ENCODE results near the gene ARX. TPM values are rescaled to one million over a fixed set of nuclear protein-coding genes. Genes with fewer than 3 reads are reported as not detected.
A peak's percentile ranks its signal among the peaks of the same experiment; 100 is the strongest.

Gene ARX
- total RNA-seq: not detected
- long read RNA-seq: 0 reads

DNA sequence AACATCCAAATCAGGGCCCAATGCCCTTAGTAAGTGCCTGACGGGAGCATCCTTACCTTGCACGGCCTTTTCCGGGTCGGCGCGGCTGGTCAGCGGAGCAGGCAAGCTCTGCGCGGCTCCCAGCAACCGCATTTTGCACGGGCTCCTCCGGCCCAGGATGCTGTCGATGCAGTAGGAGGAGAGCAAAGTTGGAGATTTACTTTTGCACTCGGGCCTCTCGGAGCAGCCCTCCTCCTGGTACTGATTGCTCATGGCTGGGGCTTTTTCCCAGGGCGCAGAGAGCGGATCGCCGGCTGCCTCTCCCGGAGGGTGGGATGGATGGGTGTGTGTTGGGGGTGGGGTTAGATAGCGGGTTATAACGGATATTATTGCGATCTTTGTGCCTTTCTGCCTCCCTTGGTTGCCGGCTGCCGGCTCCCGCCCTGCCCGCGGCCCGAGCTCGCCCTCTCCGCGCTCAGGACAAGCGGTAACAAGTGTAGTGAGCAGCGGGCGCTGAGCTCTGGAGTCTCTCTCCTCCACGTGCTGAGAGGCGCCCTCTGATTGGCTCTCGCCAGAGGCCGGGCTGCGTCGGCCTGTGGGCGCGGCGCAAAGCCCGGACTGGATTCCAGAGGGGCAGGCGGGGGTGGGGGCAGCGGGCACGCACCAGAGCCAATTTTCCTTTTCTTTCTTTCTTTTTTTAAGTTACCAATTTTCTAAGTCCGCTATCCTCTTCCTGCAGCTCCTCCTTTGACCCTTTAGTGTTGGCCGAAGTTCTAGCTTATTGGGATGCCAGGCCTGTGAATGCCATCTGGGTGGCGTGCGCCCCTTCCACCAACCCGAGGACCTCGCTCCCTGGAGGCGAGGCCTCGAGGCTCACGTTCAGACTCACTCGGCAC lies at the start of gene ARX:
Gene ARX, minus strand, starts transcription at position 480 of the 875 bp plus-strand sequence. Its CDS starts 228 bp downstream, at position 252.
- intact Hi-C loops (cut with DNase I): no loop called here
- DNase-seq (peak; percentile 52), ATAC-seq (peak; percentile 86 to 90)

DNA sequence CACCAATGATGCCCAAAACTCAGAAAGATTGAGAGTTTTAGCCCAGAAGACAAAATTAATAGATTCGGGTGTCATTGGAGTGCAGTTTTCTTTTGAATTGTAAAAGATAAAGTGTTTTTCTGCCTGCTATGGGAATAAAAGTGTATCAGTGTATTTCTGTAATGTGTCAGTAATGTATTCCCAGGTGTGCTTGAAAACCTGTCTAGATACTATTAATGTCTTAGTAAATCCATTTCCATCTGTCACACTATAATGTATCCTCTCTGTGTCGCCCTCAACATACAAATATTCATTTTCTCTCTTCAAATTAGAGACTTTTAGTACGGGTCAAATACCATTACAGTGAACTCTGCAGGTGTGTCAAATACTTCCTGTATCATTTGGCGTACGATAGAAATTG lies 43.5 kb upstream of the ARX start:
- ATAC-seq (no peak), DNase-seq (no peak)
- intact Hi-C loops (cut with DNase I): no loop called here

DNA sequence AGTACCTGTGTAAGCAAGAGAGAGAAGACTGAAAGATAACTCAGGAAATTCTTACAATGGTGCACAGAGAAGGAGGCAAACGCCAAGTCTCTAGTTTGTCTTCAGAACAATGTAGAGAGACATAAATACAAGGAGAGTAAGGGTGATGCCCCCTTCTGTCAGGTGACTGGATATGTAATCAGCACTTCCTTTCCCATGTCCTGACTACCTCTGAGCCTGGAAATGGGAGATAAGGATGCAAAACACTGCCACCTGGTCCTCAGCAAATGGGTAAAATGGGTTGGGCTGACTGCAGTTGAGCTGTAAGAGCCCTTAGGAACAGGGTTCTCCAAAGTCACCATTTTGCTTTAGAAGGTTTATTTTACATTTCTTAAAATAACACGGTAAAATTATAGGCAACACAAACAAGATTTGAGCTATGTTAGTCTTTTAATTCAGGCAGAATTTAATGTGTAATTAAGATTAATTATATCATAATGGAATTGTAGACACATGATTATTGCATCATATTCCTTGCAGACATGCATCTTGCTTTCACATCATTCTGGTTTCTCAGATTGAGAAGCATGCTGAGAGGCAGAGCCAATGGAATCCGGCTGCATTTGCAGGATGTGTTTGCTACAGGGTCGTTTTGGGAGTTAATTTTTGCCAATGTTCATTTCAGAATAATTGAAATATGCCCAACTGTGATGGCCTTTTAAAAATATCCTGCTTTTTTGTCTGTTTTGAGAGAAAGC lies 37.2 kb upstream of the ARX start:
- no peak for ATAC-seq
- DNase-seq: no peak
- intact Hi-C loops (cut with DNase I): no loop called here

DNA sequence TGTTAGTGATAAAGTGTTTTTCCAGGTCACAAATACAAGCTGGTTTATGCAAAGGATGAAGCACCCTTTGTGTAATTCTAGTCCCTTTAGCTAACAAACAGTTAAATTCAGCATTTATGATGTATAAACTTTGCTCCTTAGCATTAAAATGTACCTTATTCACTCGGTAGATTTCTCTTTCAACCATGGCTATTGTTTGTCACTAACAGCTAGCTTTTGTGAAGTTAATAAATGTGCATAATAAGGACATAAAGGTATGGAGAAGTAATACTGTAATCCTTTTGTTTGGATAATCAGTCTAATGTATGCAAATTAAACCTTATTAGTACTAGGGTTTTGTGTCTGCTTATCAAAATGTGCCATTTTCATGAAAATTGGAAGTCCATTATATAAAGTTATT lies 34.2 kb upstream of the ARX start:
- intact Hi-C loops (cut with DNase I): no loop called here
- DNase-seq (no peak), ATAC-seq (no peak)

DNA sequence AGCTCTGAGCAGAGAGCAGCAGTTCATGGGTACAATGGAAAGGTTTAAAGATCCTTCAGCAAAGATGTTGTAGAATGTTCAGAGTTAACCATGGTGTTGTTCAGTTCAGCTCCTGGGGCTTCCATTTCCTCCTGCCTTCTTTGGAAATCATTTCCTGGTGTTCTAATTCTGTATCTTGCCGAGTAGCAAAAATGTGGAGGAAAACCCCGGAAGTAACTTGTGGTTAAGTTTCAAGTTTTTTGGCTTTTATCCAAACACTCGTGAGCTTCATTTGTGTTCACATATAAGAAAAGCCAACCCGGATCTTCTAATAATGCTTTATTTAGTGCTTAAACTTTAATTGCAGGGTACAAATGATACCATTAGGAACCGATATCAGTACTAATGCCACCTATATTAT lies 33.6 kb upstream of the ARX start:
- intact Hi-C loops (cut with DNase I): no loop called here
- DNase-seq (no peak), ATAC-seq (no peak)

DNA sequence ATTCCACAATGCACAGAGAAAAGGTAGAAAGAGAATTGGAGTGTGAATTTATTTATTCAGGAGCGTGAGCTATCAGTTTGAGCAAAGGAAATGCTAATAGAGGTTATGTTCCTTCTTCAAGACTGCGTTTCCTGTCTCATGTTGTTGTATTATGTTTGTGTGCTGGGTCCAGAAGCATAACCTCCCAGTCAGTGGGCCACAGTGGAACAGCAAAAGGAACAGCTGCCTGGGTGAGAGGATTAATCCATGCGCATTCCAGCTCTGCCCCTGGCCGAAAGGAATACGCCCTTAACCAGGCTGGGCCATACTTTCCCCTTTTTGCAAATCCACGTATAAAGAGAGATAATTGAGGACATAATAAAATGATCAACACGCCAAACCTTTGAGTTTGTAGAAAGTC lies 32.4 kb upstream of the ARX start:
- intact Hi-C loops (cut with DNase I): no loop called here
- DNase-seq (no peak), ATAC-seq (no peak)

DNA sequence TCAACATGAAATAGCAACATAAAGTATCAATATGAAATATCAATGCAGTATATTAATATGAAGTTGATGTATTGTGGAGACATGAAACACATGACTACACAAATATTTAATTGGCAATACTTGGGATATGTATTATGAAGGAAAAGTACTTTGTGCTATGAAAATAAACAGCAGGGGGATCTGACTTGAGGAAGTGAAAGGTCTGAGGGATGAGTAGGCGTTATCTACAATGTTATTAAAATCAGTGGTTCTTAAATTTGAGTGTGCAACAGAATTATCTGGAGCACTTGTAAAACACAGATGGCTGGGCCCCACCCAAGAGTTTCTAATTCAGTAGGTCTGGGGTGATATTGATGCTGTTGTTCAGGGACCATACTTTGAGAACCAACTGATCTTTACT lies 27.4 kb upstream of the ARX start:
- DNase-seq: no peak
- ATAC-seq: no peak
- intact Hi-C loops (cut with DNase I): no loop called here

DNA sequence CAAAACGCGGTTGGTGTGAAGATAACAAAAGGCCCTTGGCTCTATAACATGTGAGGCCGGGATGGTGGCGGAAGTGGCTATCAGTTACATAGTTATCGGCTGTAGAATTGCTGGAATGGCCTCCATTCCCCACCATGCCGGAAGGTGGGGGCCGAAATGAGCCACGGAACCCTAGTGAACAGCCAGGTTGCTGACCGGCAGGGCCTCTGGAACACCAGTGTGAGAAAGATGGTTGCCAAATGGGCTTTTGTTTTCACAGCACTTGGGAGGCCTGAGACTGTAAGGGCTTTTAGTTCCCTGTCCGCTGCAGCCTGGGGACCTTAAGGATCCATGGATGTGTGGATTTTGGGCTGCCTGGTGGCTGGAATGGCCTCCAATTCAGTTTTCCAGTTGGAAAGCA lies 23.3 kb upstream of the ARX start:
- intact Hi-C loops (cut with DNase I): no loop called here
- ATAC-seq: no peak

DNA sequence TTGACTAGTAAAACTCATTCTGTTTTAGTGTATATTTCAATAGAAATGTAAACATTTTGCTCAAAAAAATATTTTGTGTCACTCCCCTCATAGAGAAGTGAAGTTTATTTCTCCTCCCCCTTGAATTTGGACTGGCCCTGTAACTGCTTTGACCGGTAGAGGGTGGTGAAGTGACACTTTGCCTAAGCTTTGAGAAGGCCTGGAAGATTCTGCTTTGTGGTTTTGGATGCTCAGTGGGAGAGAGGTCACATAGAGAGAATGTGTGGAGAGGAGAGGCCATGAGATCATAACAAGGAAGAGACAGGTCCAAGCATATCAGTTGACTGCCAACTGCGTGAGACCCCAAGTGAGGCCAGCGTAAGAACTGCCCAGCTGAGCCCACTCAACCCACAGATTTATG lies 19.1 kb upstream of the ARX start:
- intact Hi-C loops (cut with DNase I): no loop called here
- DNase-seq: no peak
- ATAC-seq: no peak

More for the DNA sequence above, 23.3 kb upstream of the ARX start:
- DNase-seq: no peak

DNA sequence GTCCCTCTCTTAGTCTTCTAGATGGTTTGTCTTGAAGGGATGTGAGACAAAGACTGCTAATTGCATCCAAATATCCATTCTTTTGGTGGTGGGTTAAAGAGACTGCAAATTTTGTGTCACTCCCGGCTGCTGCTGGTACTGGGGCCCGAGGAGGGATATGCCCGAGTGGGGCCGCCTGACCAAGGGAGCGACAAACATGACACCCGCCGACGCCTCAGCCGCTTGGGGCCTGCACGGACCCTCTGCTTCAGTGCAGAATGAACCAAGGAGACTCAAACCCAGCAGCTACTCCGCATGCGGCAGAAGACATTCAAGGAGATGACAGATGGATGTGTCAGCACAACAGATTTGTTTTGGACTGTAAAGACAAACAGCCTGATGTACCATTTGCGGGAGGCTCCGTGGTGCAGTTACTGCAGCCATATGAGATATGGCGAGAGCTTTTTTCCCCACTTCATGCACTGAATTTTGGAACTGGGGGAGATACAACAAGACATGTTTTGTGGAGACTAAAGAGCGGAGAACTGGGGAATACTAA lies 13.6 kb upstream of the ARX start:
- ATAC-seq (no peak), DNase-seq (no peak)
- intact Hi-C loops (cut with DNase I): no loop called here

DNA sequence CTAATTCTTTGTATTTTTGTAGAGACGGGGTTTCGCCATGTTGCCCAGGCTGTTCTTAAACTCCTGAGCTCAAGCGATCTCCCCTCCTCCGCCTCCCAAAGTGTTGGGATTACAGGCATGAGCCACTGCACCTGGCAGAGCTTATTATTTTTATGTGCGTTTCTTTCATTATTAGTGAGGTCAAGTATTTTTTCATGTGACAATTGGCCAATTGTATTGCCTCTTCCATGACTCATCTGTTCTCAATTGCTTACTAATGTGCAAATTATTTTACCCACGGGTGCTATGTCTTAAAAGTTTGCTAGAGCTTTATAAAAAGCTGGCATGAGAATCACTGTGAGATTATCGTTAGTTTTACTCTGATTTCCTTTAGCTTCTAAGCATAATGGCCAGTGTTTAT lies 13.0 kb upstream of the ARX start:
- intact Hi-C loops (cut with DNase I): no loop called here
- no peak for ATAC-seq
- no peak for DNase-seq

DNA sequence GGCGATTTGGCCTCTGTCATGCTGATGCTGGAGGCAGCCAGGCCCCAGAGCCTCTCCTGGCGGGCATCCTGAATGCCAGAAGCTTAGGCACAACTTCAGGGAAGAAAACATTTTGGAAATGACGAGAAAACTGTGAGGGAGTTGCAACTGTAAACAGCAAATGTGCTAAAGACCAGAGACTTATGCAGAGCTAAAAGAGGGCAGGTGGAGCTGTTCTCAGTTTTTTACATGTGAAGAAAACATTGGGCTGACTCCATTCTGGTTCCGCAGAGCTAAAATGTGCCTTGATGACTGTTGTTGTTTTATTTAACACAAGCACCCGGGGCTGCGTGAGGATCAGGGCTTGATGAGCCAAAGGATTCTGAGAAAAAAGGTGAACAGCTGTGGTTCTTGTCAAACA lies 10.8 kb upstream of the ARX start:
- intact Hi-C loops (cut with DNase I): no loop called here
- DNase-seq (no peak), ATAC-seq (no peak)

DNA sequence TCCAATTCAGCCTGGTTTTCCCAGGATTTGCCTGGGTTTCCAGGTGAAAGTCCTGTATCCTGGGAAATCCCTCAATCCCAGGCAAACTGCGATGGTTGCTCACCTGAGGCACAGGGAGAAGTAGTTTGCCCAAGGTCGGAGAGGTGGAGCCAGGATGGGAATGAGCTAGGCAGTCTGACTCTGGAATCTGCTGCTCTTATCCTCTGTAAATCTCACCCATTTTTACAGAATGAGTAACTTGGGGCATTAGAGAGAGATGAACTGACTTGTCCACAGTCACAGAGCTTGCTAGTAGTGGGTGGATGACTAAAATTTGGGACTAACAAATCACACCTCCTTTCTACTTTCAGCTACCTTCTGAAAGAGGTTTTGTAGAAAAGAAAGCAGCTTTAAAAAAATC lies 9.8 kb upstream of the ARX start:
- intact Hi-C loops (cut with DNase I): no loop called here
- ATAC-seq (no peak), DNase-seq (no peak)

DNA sequence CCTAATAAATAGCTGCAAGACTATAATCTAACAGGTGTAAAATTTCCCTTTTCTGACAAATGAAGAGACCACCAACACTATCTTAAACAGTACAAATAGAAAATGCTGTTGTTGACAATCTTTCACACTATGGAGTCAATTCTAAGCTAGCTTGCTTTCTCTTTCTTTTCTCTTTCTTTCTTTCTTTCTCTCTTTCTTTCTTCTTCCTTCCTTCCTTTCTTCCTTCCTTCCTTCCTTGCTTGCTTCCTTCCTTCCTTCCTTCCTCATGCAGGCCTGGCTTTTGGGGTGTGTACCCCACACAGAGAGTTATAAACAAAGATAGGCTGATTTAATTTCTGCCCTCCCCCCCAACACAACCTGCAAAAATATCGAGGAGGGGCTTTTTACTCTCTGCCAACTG lies 8.1 kb upstream of the ARX start:
- intact Hi-C loops (cut with DNase I): no loop called here
- no peak for ATAC-seq
- DNase-seq: no peak

DNA sequence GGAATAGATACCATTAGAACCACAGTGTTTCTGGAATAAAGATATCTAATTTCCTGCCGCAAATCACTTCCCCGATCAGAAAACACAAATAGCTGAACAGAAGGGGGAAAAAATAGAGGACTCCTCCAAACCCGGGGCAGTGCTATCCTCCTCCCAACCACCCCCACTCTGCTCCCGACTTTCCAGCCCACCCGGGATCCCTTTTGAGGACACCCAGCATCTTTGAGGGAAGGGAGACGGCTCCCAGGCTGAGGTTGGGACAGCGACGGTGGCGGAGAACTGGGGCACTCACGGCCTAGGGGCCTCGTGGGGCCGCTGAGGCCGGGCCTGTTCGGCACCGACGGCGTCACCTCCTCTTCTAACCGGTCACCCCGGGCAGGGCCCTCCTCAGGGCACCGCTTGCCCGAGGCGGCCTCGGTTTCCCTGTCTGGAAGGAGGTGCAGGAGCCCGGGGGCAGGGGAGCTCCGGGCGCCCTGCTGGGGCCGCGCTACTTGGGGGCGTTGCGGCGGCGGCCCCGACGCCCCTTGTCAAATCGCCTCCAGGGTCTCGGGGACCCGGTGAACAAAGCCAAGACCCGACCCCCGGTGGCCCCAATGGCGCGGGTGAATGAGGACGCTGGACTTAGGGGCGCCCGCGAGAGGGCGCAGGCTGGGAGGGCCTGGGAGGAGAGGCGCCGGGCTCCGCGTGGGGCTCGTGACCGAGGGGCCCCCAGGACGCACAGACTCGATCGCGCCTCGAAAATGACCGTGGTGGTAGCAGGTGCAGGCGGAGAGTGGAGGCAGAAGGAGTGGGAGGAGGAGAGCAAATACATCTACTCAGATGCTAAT lies 6.9 kb upstream of the ARX start:
- ATAC-seq (no peak), DNase-seq (no peak)
- intact Hi-C loops (cut with DNase I): no loop called here

DNA sequence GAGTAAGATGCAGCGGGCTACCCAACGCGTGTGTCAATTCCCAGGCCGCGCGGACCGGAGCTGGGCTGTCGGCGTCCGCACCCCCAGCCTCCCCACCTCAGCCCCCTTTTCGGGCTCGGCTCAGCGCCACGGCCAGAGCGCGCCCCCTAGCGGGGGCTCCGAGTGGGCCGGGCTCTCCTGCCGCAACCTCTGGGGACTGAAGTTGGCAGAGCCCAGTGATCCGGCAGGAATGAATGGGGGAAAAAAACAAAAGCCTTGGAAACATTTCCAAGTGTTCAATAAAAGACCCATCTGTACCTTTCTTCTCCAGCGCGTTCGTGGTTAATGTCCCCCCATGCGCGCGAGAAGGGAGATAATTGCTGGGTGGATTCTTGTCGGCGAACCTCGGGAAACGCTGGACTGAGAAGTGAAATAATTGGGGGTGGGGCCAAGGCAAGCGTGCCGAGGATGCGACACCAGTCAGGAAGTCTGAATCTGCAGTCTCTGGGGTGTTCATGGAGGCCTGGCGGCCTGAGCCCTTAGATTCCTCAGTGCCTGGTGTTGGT lies 5.2 kb upstream of the ARX start:
- ATAC-seq: peak in 1 of 2 donors; percentile 34
- DNase-seq: no peak
- intact Hi-C loops (cut with DNase I): no loop called here

DNA sequence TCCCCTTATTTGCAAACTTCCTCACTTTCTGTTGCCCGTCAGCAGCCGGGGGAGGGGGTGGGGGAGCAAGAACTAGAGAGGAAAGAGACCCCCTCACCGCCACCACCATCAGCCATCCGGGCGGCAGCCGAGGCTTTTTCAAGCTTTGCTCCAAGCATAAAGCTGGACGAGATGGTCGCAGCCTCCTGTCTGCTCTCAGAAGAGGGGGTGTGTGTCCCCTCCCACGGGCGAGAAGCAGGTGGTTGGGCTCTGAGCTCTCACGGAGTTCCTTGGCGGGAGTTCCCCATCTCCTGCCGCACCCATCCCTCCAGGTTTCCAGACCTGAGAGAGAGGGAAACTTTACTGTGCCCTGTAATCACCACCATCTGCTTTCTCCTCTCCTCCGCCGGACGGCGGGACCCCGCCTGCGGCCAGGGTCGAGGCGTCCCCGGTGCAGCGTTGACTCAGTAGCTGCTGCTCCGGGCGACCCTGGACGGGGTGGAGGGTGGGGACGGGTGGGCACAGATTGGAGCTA lies 4.7 kb upstream of the ARX start:
- ATAC-seq: no peak
- no peak for DNase-seq
- intact Hi-C loops (cut with DNase I): no loop called here

DNA sequence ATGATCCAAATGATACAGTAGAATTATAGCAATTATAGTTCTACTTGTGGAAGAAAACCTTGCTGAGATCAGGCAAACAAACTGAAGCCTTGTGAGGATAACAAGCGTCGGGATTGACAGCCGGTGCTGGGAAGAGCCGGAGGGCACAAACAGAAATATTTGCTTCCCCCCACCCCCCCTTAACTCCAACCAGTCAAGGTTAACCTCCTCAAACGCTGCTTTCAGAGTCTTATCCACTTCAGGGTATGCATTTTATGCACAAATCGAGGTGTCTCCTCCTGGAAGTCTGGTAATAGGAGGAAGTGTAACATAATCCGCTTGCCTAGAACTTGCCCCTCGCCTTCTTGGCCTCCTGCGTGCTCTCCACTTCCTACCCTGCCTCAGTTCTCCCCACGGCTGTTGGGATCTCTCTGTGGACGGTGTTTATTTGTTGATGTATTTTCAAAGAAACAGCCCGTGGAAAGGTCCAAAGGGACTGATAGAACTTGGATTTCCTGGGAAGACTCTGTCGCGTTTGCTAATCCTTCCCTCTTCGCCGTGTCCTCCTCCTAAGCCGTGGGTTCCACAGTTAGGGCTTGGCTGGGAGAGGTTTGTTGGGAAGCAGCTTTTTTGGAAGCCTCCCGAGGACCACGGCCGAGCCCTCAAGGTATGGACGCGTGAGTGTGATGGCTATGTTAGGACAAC lies 4.1 kb upstream of the ARX start:
- intact Hi-C loops (cut with DNase I): no loop called here
- DNase-seq (no peak), ATAC-seq (no peak)

DNA sequence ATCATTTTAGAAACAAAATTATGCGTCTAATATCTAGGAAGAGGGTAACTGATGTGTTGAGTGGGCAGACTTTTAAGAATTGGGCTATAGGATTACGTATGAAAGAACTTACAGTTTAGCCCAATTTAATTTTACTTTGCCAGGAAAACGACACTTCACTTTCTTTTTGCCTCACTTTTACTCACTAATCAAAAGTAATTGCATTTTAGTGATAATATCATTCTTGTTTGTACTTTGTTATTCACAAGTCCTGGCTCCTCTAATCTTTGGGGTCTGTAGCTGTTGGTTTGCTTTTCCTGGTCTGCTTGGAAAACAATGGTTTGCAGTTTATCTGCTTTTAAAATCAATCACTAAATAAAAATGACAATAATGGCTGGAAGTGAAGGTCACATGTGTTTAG lies 2.9 kb upstream of the ARX start:
- intact Hi-C loops (cut with DNase I): no loop called here
- DNase-seq: no peak
- ATAC-seq: no peak
